ENCODE results near the gene ATP2C2.

DNA sequence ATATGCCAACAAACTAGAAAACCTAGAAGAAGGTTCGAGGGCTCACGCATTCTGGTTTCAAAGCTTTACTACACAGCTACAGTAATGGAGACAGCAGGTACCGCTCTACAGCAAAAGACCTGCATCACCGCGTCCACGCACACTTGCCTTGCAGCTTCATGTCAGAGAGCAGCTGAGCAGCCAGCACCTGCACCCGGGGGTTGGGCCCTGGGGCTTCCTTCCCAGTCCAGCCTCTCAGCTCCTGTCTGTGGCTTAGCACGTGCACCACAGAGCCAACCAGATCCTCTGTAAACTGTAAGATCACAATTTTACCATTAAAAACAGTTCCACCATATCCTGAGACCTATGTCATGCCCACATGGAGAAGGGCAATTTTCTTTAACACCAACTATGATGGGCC lies 120.8 kb downstream of the ATP2C2 start:
- TF ChIP-seq, protein P1, sequence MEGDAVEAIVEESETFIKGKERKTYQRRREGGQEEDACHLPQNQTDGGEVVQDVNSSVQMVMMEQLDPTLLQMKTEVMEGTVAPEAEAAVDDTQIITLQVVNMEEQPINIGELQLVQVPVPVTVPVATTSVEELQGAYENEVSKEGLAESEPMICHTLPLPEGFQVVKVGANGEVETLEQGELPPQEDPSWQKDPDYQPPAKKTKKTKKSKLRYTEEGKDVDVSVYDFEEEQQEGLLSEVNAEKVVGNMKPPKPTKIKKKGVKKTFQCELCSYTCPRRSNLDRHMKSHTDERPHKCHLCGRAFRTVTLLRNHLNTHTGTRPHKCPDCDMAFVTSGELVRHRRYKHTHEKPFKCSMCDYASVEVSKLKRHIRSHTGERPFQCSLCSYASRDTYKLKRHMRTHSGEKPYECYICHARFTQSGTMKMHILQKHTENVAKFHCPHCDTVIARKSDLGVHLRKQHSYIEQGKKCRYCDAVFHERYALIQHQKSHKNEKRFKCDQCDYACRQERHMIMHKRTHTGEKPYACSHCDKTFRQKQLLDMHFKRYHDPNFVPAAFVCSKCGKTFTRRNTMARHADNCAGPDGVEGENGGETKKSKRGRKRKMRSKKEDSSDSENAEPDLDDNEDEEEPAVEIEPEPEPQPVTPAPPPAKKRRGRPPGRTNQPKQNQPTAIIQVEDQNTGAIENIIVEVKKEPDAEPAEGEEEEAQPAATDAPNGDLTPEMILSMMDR (IDR thresholded peaks at IDR 0.05): no peak
- TF ChIP-seq NFATC4 (CRISPR knock-in tag; IDR thresholded peaks at IDR 0.05) (no peak), NR2C2 (CRISPR knock-in tag; IDR thresholded peaks at IDR 0.05) (no peak), ZNF317 (CRISPR knock-in tag; IDR thresholded peaks at IDR 0.05; ENCODE audit: borderline replicate concordance, low read depth) (no peak), MXD4 (CRISPR knock-in tag; IDR thresholded peaks at IDR 0.05; ENCODE audit: borderline replicate concordance) (no peak), ZNF396 (CRISPR knock-in tag; IDR thresholded peaks at IDR 0.05; ENCODE audit: borderline replicate concordance) (no peak), KAT7 (CRISPR knock-in tag; IDR thresholded peaks at IDR 0.05; ENCODE audit: borderline replicate concordance) (no peak), NR1H2 (CRISPR knock-in tag; IDR thresholded peaks at IDR 0.05) (no peak), MYBL2 (CRISPR knock-in tag; IDR thresholded peaks at IDR 0.05) (no peak), FOXJ3 (CRISPR knock-in tag; IDR thresholded peaks at IDR 0.05; ENCODE audit: borderline replicate concordance) (no peak), ESRRA (CRISPR knock-in tag; IDR thresholded peaks at IDR 0.05; ENCODE audit: borderline replicate concordance) (no peak)
- TF ChIP-seq, protein P2, sequence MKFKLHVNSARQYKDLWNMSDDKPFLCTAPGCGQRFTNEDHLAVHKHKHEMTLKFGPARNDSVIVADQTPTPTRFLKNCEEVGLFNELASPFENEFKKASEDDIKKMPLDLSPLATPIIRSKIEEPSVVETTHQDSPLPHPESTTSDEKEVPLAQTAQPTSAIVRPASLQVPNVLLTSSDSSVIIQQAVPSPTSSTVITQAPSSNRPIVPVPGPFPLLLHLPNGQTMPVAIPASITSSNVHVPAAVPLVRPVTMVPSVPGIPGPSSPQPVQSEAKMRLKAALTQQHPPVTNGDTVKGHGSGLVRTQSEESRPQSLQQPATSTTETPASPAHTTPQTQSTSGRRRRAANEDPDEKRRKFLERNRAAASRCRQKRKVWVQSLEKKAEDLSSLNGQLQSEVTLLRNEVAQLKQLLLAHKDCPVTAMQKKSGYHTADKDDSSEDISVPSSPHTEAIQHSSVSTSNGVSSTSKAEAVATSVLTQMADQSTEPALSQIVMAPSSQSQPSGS (CRISPR knock-in tag; IDR thresholded peaks at IDR 0.05; ENCODE audit: borderline replicate concordance, low read depth): no peak
- TF ChIP-seq, protein P3, sequence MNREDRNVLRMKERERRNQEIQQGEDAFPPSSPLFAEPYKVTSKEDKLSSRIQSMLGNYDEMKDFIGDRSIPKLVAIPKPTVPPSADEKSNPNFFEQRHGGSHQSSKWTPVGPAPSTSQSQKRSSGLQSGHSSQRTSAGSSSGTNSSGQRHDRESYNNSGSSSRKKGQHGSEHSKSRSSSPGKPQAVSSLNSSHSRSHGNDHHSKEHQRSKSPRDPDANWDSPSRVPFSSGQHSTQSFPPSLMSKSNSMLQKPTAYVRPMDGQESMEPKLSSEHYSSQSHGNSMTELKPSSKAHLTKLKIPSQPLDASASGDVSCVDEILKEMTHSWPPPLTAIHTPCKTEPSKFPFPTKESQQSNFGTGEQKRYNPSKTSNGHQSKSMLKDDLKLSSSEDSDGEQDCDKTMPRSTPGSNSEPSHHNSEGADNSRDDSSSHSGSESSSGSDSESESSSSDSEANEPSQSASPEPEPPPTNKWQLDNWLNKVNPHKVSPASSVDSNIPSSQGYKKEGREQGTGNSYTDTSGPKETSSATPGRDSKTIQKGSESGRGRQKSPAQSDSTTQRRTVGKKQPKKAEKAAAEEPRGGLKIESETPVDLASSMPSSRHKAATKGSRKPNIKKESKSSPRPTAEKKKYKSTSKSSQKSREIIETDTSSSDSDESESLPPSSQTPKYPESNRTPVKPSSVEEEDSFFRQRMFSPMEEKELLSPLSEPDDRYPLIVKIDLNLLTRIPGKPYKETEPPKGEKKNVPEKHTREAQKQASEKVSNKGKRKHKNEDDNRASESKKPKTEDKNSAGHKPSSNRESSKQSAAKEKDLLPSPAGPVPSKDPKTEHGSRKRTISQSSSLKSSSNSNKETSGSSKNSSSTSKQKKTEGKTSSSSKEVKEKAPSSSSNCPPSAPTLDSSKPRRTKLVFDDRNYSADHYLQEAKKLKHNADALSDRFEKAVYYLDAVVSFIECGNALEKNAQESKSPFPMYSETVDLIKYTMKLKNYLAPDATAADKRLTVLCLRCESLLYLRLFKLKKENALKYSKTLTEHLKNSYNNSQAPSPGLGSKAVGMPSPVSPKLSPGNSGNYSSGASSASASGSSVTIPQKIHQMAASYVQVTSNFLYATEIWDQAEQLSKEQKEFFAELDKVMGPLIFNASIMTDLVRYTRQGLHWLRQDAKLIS (CRISPR knock-in tag; IDR thresholded peaks at IDR 0.05; ENCODE audit: borderline replicate concordance): no peak
- TF ChIP-seq, protein P4, sequence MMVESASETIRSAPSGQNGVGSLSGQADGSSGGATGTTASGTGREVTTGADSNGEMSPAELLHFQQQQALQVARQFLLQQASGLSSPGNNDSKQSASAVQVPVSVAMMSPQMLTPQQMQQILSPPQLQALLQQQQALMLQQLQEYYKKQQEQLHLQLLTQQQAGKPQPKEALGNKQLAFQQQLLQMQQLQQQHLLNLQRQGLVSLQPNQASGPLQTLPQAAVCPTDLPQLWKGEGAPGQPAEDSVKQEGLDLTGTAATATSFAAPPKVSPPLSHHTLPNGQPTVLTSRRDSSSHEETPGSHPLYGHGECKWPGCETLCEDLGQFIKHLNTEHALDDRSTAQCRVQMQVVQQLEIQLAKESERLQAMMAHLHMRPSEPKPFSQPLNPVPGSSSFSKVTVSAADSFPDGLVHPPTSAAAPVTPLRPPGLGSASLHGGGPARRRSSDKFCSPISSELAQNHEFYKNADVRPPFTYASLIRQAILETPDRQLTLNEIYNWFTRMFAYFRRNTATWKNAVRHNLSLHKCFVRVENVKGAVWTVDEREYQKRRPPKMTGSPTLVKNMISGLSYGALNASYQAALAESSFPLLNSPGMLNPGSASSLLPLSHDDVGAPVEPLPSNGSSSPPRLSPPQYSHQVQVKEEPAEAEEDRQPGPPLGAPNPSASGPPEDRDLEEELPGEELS (CRISPR knock-in tag; IDR thresholded peaks at IDR 0.05): no peak

All from WTC11 (cell line).